ENCODE results near the gene ZC3HAV1. TPM values are rescaled to one million over a fixed set of nuclear protein-coding genes. Genes with fewer than 3 reads are reported as not detected.

ZC3HAV1 gene
- total RNA-seq, 2 experiments from 2014 or later, result 110 to 120 TPM

Other genes starting within 250 kb of the ZC3HAV1 start
- gene KIAA1549, start 128.3 kb downstream of the ZC3HAV1 start, total RNA-seq, result under 1 TPM; 0.46 to 0.53 TPM
- gene ZC3HAV1L, start 73.7 kb downstream of the ZC3HAV1 start, total RNA-seq, result 10 to 100 TPM; 19.8 to 23.2 TPM
- gene UBN2, start 121.5 kb upstream of the ZC3HAV1 start, total RNA-seq, result 10 to 100 TPM in 1 of 2 experiments, 1 to 10 TPM in 1; 8.3 to 11.8 TPM
- 1 to 10 TPM; 1.7 to 7.8 TPM for gene FMC1, start 231.6 kb upstream of the ZC3HAV1 start, total RNA-seq

Data from activated CD4-positive, alpha-beta T cell treated with anti-CD3 and anti-CD28 coated beads for 36 hours (primary cell).